ENCODE data around the gene GPM6B.

Gene GPM6B

GRCh38 chrX:13774696-13775095 is 42.2 kb downstream of the GPM6B start:
- H3K36me3 ChIP-seq (ENCODE audit: control insufficient read depth, insufficient read depth, low read length) = peaks cover 8% of the 10 kb centered on the region
- no peaks in the 10 kb centered on the region for H3K27me3 ChIP-seq (ENCODE audit: control insufficient read depth, insufficient read depth, low read length, poor library complexity, severe bottlenecking)
- no peaks in the 10 kb centered on the region for H3K4me1 ChIP-seq (ENCODE audit: control insufficient read depth, insufficient read depth, low read length)
- no peak overlapping the region for H3K27ac ChIP-seq (ENCODE audit: insufficient read depth, low read depth, low read length, poor library complexity, severe bottlenecking)
- WGBS, 2 experiments = 88 to 100% methylated on average over 1 to 2 of the region's 2 CpGs
- H3K4me3 ChIP-seq (ENCODE audit: insufficient read depth, low read depth, low read length) = no peak overlapping the region
- H3K9me3 ChIP-seq (ENCODE audit: control insufficient read depth, low read length) = no peaks in the 10 kb centered on the region

- WGBS, 2 experiments = 100% methylated on average over 1 to 2 of the region's 3 CpGs
- H3K36me3 ChIP-seq (ENCODE audit: control insufficient read depth, insufficient read depth, low read length) = peaks cover 8% of the 10 kb centered on the region
- H3K27me3 ChIP-seq (ENCODE audit: control insufficient read depth, insufficient read depth, low read length, poor library complexity, severe bottlenecking) = no peaks in the 10 kb centered on the region
- H3K27ac ChIP-seq (ENCODE audit: insufficient read depth, low read depth, low read length, poor library complexity, severe bottlenecking) = no peak overlapping the region
- H3K4me3 ChIP-seq (ENCODE audit: insufficient read depth, low read depth, low read length) = no peak overlapping the region
- H3K9me3 ChIP-seq (ENCODE audit: control insufficient read depth, low read length) = no peaks in the 10 kb centered on the region
- H3K4me1 ChIP-seq (ENCODE audit: control insufficient read depth, insufficient read depth, low read length) = no peaks in the 10 kb centered on the region
Observed at GRCh38 chrX:13770013-13770535, 46.8 kb downstream of the GPM6B start.

DNA sequence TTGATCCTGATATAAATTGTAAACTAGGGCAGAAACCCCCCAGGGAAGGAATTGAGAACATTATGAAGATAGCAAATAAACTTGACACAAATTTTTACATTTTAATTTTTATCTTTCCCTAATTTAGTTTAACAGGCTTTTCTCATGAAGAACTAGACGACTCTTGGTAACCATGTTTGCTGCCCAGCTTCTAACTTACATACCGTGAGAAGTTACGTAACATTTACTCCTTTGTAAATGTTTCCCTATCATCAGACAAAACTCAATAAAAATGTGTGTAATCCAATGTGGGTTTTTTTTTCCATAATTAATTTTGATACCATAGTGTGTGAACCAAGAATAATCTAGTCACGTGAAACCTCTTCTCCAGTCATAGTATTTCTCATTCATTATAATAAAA is 48.0 kb downstream of the GPM6B start:
- no peak overlapping the region for H3K4me3 ChIP-seq (ENCODE audit: insufficient read depth, low read depth, low read length)
- no peaks in the 10 kb centered on the region for H3K27me3 ChIP-seq (ENCODE audit: control insufficient read depth, insufficient read depth, low read length, poor library complexity, severe bottlenecking)
- peaks cover 8% of the 10 kb centered on the region for H3K36me3 ChIP-seq (ENCODE audit: control insufficient read depth, insufficient read depth, low read length)
- no peaks in the 10 kb centered on the region for H3K9me3 ChIP-seq (ENCODE audit: control insufficient read depth, low read length)
- H3K27ac ChIP-seq (ENCODE audit: insufficient read depth, low read depth, low read length, poor library complexity, severe bottlenecking) = no peak overlapping the region
- no peaks in the 10 kb centered on the region for H3K4me1 ChIP-seq (ENCODE audit: control insufficient read depth, insufficient read depth, low read length)
- 90 to 100% methylated on average over 1 to 3 of the region's 4 CpGs for WGBS, 2 experiments

- no peak overlapping the region for H3K4me3 ChIP-seq (ENCODE audit: insufficient read depth, low read depth, low read length)
- H3K27me3 ChIP-seq (ENCODE audit: control insufficient read depth, insufficient read depth, low read length, poor library complexity, severe bottlenecking) = no peaks in the 10 kb centered on the region
- no peaks in the 10 kb centered on the region for H3K36me3 ChIP-seq (ENCODE audit: control insufficient read depth, insufficient read depth, low read length)
- H3K27ac ChIP-seq (ENCODE audit: insufficient read depth, low read depth, low read length, poor library complexity, severe bottlenecking) = peak overlapping the region; percentile 16
- no peaks in the 10 kb centered on the region for H3K9me3 ChIP-seq (ENCODE audit: control insufficient read depth, low read length)
- no peaks in the 10 kb centered on the region for H3K4me1 ChIP-seq (ENCODE audit: control insufficient read depth, insufficient read depth, low read length)
- 36 to 49% methylated on average over 5 to 6 of the region's 6 CpGs for WGBS, 2 experiments
Observed at GRCh38 chrX:13764765-13765164, 52.1 kb downstream of the GPM6B start.

DNA sequence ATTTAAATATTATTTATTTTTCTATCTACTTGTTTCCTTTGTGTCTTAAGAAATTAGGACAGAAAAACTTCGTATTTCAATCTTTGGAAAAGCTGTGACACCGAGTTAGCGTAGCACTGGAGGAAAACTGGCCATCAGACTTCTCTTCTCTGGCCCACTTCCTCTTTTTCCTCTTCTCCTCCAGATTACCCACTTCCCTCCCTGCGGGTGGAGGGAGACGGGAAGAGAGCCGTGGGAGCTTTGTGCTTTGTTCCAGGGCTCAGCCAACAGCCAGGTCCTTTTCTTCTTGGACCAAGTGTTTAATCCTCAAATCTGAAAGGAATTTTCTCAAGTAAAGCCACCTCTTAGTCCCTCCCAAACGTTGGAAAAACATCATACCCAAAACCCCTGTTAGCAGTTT is 52.6 kb downstream of the GPM6B start:
- Histone ChIP-seq H3K36me3 (ENCODE audit: control insufficient read depth, insufficient read depth, low read length) (no peaks in the 10 kb centered on the region), H3K27me3 (ENCODE audit: control insufficient read depth, insufficient read depth, low read length, poor library complexity, severe bottlenecking) (no peaks in the 10 kb centered on the region), H3K4me3 (ENCODE audit: insufficient read depth, low read depth, low read length) (no peak overlapping the region), H3K4me1 (ENCODE audit: control insufficient read depth, insufficient read depth, low read length) (no peaks in the 10 kb centered on the region), H3K27ac (ENCODE audit: insufficient read depth, low read depth, low read length, poor library complexity, severe bottlenecking) (peak overlapping the region; percentile 16), H3K9me3 (ENCODE audit: control insufficient read depth, low read length) (no peaks in the 10 kb centered on the region)
- WGBS, 2 experiments = 56 to 65% methylated on average over 7 of the region's 7 CpGs

DNA sequence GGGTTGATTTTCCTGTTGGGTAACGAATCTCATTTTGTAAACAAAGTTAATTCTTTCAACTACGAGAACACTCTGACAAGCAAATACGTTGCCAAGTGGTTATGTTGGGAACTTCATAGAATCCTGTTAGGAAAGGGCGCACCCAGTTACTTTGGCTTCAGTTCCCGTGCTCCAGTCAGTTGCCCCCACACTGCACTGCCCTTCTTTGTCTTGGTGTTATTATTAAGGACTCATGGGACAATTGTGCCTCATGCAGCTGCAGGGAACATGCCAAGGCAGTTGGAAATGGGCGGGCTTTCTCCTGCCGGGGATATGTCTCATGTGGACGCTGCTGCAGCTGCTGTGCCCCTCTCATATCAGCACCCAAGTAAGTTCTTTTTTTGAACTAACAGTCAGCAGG is 53.4 kb downstream of the GPM6B start:
- H3K27me3 ChIP-seq (ENCODE audit: control insufficient read depth, insufficient read depth, low read length, poor library complexity, severe bottlenecking) = no peaks in the 10 kb centered on the region
- H3K36me3 ChIP-seq (ENCODE audit: control insufficient read depth, insufficient read depth, low read length) = no peaks in the 10 kb centered on the region
- 66 to 77% methylated on average over 7 to 8 of the region's 8 CpGs for WGBS, 2 experiments
- no peaks in the 10 kb centered on the region for H3K9me3 ChIP-seq (ENCODE audit: control insufficient read depth, low read length)
- H3K27ac ChIP-seq (ENCODE audit: insufficient read depth, low read depth, low read length, poor library complexity, severe bottlenecking) = no peak overlapping the region
- H3K4me1 ChIP-seq (ENCODE audit: control insufficient read depth, insufficient read depth, low read length) = no peaks in the 10 kb centered on the region
- no peak overlapping the region for H3K4me3 ChIP-seq (ENCODE audit: insufficient read depth, low read depth, low read length)

DNA sequence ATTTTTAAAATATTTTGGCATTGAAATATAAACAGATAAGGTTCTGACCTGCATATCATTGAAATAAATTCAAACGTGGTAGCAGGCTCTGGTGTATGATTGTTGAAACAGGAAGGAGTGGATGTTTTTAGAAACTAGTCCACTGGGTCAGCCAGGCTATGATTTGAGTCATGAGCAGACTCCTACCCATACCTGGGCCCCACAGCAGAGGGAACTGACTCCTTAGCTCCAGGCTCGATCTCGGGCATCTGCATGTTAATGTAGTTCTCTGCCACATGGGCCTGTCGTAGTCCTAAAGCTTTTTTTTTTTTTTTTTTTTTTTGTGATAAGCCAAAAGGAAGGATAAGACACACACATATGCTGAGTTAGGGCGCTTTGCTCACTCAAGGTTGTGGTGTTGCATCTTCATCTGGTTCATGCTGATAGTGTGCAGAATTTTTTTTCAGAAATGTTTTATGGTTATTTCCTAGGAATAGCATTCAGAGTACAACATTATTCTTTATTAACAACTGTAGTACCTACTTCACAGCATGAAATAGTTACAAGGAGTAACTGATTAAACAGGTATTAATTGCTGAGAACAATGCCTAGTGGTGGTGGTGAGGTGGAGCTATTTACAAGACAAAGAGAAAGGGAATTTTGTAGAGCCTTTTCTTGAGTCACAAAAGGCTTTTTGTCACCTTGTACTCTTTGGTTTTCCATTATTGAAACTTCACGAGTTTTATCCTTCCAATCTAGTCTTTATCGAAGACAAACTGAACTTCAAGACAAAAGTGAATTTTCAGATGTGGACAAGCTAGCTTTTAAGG is 55.1 kb downstream of the GPM6B start:
- Histone ChIP-seq H3K9me3 (ENCODE audit: control insufficient read depth, low read length) (no peaks in the 10 kb centered on the region), H3K27me3 (ENCODE audit: control insufficient read depth, insufficient read depth, low read length, poor library complexity, severe bottlenecking) (no peaks in the 10 kb centered on the region), H3K4me3 (ENCODE audit: insufficient read depth, low read depth, low read length) (no peak overlapping the region), H3K36me3 (ENCODE audit: control insufficient read depth, insufficient read depth, low read length) (no peaks in the 10 kb centered on the region), H3K4me1 (ENCODE audit: control insufficient read depth, insufficient read depth, low read length) (no peaks in the 10 kb centered on the region), H3K27ac (ENCODE audit: insufficient read depth, low read depth, low read length, poor library complexity, severe bottlenecking) (no peak overlapping the region)
- WGBS, 2 experiments = 36 to 40% methylated on average over 4 to 7 of the region's 7 CpGs

- 79 to 82% methylated on average over 12 to 13 of the region's 13 CpGs for WGBS, 2 experiments
- H3K9me3 ChIP-seq (ENCODE audit: control insufficient read depth, low read length) = no peaks in the 10 kb centered on the region
- no peaks in the 10 kb centered on the region for H3K27me3 ChIP-seq (ENCODE audit: control insufficient read depth, insufficient read depth, low read length, poor library complexity, severe bottlenecking)
- no peak overlapping the region for H3K4me3 ChIP-seq (ENCODE audit: insufficient read depth, low read depth, low read length)
- H3K36me3 ChIP-seq (ENCODE audit: control insufficient read depth, insufficient read depth, low read length) = no peaks in the 10 kb centered on the region
- no peaks in the 10 kb centered on the region for H3K4me1 ChIP-seq (ENCODE audit: control insufficient read depth, insufficient read depth, low read length)
- no peak overlapping the region for H3K27ac ChIP-seq (ENCODE audit: insufficient read depth, low read depth, low read length, poor library complexity, severe bottlenecking)
Observed at GRCh38 chrX:13760426-13760825, 56.5 kb downstream of the GPM6B start.

DNA sequence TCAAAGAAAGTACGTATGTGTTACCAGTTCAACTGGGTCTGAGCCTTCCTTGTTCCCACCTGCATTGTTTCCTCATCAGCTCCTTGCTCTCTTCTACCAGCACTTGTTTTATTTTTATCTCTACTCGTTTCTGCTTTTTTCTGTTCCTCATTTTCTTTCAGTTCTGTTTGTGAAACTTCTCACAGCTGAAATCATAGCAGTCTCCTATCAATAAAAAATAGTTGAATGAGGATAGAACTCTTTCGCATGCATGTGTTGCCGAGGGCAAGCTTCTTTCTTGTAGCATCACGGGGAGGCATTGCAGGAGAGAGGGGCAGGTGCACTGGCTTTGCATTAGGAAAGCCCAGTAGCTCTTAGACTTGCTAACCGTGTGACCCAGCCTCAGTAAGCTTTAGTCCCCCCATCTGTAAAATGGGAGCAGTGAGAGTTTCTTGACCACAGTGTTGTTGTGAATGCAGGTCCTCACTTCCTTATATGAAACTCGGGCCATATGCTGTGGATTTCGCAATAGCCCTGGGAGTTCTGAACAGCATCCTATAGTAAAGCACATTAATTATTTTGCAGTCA is 57.7 kb downstream of the GPM6B start:
- Histone ChIP-seq H3K9me3 (ENCODE audit: control insufficient read depth, low read length) (no peaks in the 10 kb centered on the region), H3K4me3 (ENCODE audit: insufficient read depth, low read depth, low read length) (no peak overlapping the region), H3K27me3 (ENCODE audit: control insufficient read depth, insufficient read depth, low read length, poor library complexity, severe bottlenecking) (no peaks in the 10 kb centered on the region), H3K4me1 (ENCODE audit: control insufficient read depth, insufficient read depth, low read length) (no peaks in the 10 kb centered on the region), H3K27ac (ENCODE audit: insufficient read depth, low read depth, low read length, poor library complexity, severe bottlenecking) (no peak overlapping the region), H3K36me3 (ENCODE audit: control insufficient read depth, insufficient read depth, low read length) (no peaks in the 10 kb centered on the region)
- WGBS, 2 experiments = 95 to 97% methylated on average over 6 to 8 of the region's 8 CpGs

- no peaks in the 10 kb centered on the region for H3K27me3 ChIP-seq (ENCODE audit: control insufficient read depth, insufficient read depth, low read length, poor library complexity, severe bottlenecking)
- no peaks in the 10 kb centered on the region for H3K36me3 ChIP-seq (ENCODE audit: control insufficient read depth, insufficient read depth, low read length)
- no peaks in the 10 kb centered on the region for H3K9me3 ChIP-seq (ENCODE audit: control insufficient read depth, low read length)
- 93 to 96% methylated on average over 4 of the region's 4 CpGs for WGBS, 2 experiments
- no peak overlapping the region for H3K4me3 ChIP-seq (ENCODE audit: insufficient read depth, low read depth, low read length)
- H3K4me1 ChIP-seq (ENCODE audit: control insufficient read depth, insufficient read depth, low read length) = no peaks in the 10 kb centered on the region
- H3K27ac ChIP-seq (ENCODE audit: insufficient read depth, low read depth, low read length, poor library complexity, severe bottlenecking) = no peak overlapping the region
Observed at GRCh38 chrX:13756381-13756780, 60.5 kb downstream of the GPM6B start.

All from ectodermal cell (in vitro differentiated cells).